Measurements from ENCODE around the gene EMSY.
"Not testable (repeated sequence)": the region's sequence is repeated elsewhere in the genome, so short reads cannot be mapped to it uniquely, and the experiment has no call there.

The EMSY gene

GRCh38 chr11:76400967-76401366, 43.9 kb upstream of the EMSY start:
- no peak for TF ChIP-seq CTCF (IDR thresholded peaks at IDR 0.05; ENCODE audit: insufficient read depth, low read length, poor library complexity, severe bottlenecking)
- no peak for TF ChIP-seq EZH2phosphoT487 (conservative IDR thresholded peaks at IDR 0.05; ENCODE audit: low read length)
- Histone ChIP-seq H3K4me3 (ENCODE audit: insufficient read depth, low read length, poor library complexity, severe bottlenecking) (no peak overlapping the region), H3K4me2 (ENCODE audit: low read depth, low read length, poor library complexity, severe bottlenecking) (no peak overlapping the region), H3K9me2 (replicated peaks; ENCODE audit: insufficient read depth, low read length) (no peaks in the 10 kb centered on the region), H3K9ac (ENCODE audit: low read length) (no peak overlapping the region), H3K27ac (ENCODE audit: low read depth, low read length) (no peak overlapping the region), H2AFZ (ENCODE audit: low read depth, low read length, severe bottlenecking) (no peak overlapping the region), H4K20me1 (ENCODE audit: low read depth, low read length) (no peaks in the 10 kb centered on the region), H3K9me3 (ENCODE audit: insufficient read depth, low read length) (no peaks in the 10 kb centered on the region), H3F3A (ENCODE audit: insufficient read depth) (no peaks in the 10 kb centered on the region), H3K27me3 (ENCODE audit: low read length) (no peaks in the 10 kb centered on the region), H3K79me2 (ENCODE audit: insufficient read depth, low read length) (no peaks in the 10 kb centered on the region), H3K36me3 (ENCODE audit: low read length) (no peaks in the 10 kb centered on the region)

GRCh38 chr11:76401484-76401883, 43.3 kb upstream of the EMSY start:
- not testable (repeated sequence) for H3K27ac ChIP-seq (ENCODE audit: low read depth, low read length); H3K9ac ChIP-seq (ENCODE audit: low read length); H3K36me3 ChIP-seq (ENCODE audit: low read length); H3F3A ChIP-seq (ENCODE audit: insufficient read depth); H4K20me1 ChIP-seq (ENCODE audit: low read depth, low read length); H3K27me3 ChIP-seq (ENCODE audit: low read length); H3K4me3 ChIP-seq (ENCODE audit: insufficient read depth, low read length, poor library complexity, severe bottlenecking); H2AFZ ChIP-seq (ENCODE audit: low read depth, low read length, severe bottlenecking); H3K9me3 ChIP-seq (ENCODE audit: insufficient read depth, low read length); H3K4me2 ChIP-seq (ENCODE audit: low read depth, low read length, poor library complexity, severe bottlenecking); H3K9me2 ChIP-seq (replicated peaks; ENCODE audit: insufficient read depth, low read length); H3K79me2 ChIP-seq (ENCODE audit: insufficient read depth, low read length)

- Histone ChIP-seq H3K9me2 (replicated peaks; ENCODE audit: insufficient read depth, low read length) (no peaks in the 10 kb centered on the region), H3K79me2 (ENCODE audit: insufficient read depth, low read length) (no peaks in the 10 kb centered on the region), H3F3A (ENCODE audit: insufficient read depth) (no peaks in the 10 kb centered on the region), H3K9me3 (ENCODE audit: insufficient read depth, low read length) (no peaks in the 10 kb centered on the region), H3K27me3 (ENCODE audit: low read length) (no peaks in the 10 kb centered on the region), H3K4me3 (ENCODE audit: insufficient read depth, low read length, poor library complexity, severe bottlenecking) (no peak overlapping the region), H2AFZ (ENCODE audit: low read depth, low read length, severe bottlenecking) (no peak overlapping the region), H3K27ac (ENCODE audit: low read depth, low read length) (no peak overlapping the region), H3K36me3 (ENCODE audit: low read length) (no peaks in the 10 kb centered on the region), H3K4me2 (ENCODE audit: low read depth, low read length, poor library complexity, severe bottlenecking) (no peak overlapping the region), H3K9ac (ENCODE audit: low read length) (no peak overlapping the region), H4K20me1 (ENCODE audit: low read depth, low read length) (no peaks in the 10 kb centered on the region)
- no peak for TF ChIP-seq EZH2phosphoT487 (conservative IDR thresholded peaks at IDR 0.05; ENCODE audit: low read length)
- no peak for TF ChIP-seq CTCF (IDR thresholded peaks at IDR 0.05; ENCODE audit: insufficient read depth, low read length, poor library complexity, severe bottlenecking)
These were observed 38.5 kb upstream of the EMSY start for GRCh38 chr11:76406359-76406758.

GRCh38 chr11:76408171-76408965, 36.5 kb upstream of the EMSY start:
- TF ChIP-seq CTCF (IDR thresholded peaks at IDR 0.05; ENCODE audit: insufficient read depth, low read length, poor library complexity, severe bottlenecking) (no peak), EZH2phosphoT487 (conservative IDR thresholded peaks at IDR 0.05; ENCODE audit: low read length) (no peak)
- Histone ChIP-seq H3K9me2 (replicated peaks; ENCODE audit: insufficient read depth, low read length) (no peaks in the 10 kb centered on the region), H3K27ac (ENCODE audit: low read depth, low read length) (no peak overlapping the region), H3F3A (ENCODE audit: insufficient read depth) (no peaks in the 10 kb centered on the region), H3K27me3 (ENCODE audit: low read length) (no peaks in the 10 kb centered on the region), H3K9me3 (ENCODE audit: insufficient read depth, low read length) (no peaks in the 10 kb centered on the region), H3K79me2 (ENCODE audit: insufficient read depth, low read length) (no peaks in the 10 kb centered on the region), H4K20me1 (ENCODE audit: low read depth, low read length) (no peaks in the 10 kb centered on the region), H3K9ac (ENCODE audit: low read length) (no peak overlapping the region), H3K36me3 (ENCODE audit: low read length) (no peaks in the 10 kb centered on the region), H2AFZ (ENCODE audit: low read depth, low read length, severe bottlenecking) (no peak overlapping the region), H3K4me2 (ENCODE audit: low read depth, low read length, poor library complexity, severe bottlenecking) (no peak overlapping the region), H3K4me3 (ENCODE audit: insufficient read depth, low read length, poor library complexity, severe bottlenecking) (no peak overlapping the region)

Data from SU-DHL-6 (cell line).